SK-N-SH treated with all-trans-retinoic acid at 6 μM for 48 hours (cell line): ENCODE results near the gene SMOC1.

Source experiments
- ATAC-seq: fragments of 200-7000 bp; cut with Tn5 transposase; 3 replicates; pipeline ENCODE4 v1.9.1; 2020; ENCODE audit warnings: mild to moderate bottlenecking, moderate library complexity
- ARNTL ChIP-seq: fragments of 450-650 bp; formaldehyde crosslinking; IDR thresholded peaks from 2 replicates; pipeline ENCODE4 v1.5.0; 2020; ENCODE audit warnings: low read depth, mild to moderate bottlenecking, moderate library complexity, borderline replicate concordance
- BACH2 ChIP-seq: fragments of 250-450 bp; sonication (Bioruptor Pico); IDR thresholded peaks from 2 replicates; pipeline ENCODE4 v1.9.0; 2021; ENCODE audit warnings: mild to moderate bottlenecking, borderline replicate concordance
- CREB5 ChIP-seq: fragments of 250-450 bp; sonication (Bioruptor Pico); IDR thresholded peaks from 2 replicates; pipeline ENCODE4 v1.5.1; 2020; ENCODE audit warnings: low read depth, mild to moderate bottlenecking, moderate library complexity
- CSRNP3 ChIP-seq: fragments of 250-450 bp; sonication (Bioruptor Pico); IDR thresholded peaks from 2 replicates; pipeline ENCODE4 v1.5.1; 2021; ENCODE audit warnings: mild to moderate bottlenecking, moderate library complexity
- ESRRG ChIP-seq: fragments of 250-450 bp; sonication (Bioruptor Pico); IDR thresholded peaks from 2 replicates; pipeline ENCODE4 v1.6.1; 2021; ENCODE audit warnings: mild to moderate bottlenecking
- GLIS3 ChIP-seq: fragments of 250-450 bp; sonication (Bioruptor Pico); IDR thresholded peaks from 2 replicates; pipeline ENCODE4 v1.5.0; 2020; ENCODE audit warnings: mild to moderate bottlenecking, moderate library complexity
- ISL1 ChIP-seq: fragments of 250-450 bp; sonication (Bioruptor Pico); IDR thresholded peaks from 2 replicates; pipeline ENCODE4 v2.1.2; 2022; ENCODE audit warnings: mild to moderate bottlenecking, moderate library complexity
- OSR1 ChIP-seq: fragments of 250-450 bp; sonication (Bioruptor Pico); IDR thresholded peaks from 2 replicates; pipeline ENCODE4 v1.8.0; 2022; ENCODE audit warnings: moderate library complexity, mild to moderate bottlenecking, inconsistent platforms
- PPARA ChIP-seq: fragments of 250-450 bp; sonication (Bioruptor Pico); IDR thresholded peaks from 2 replicates; pipeline ENCODE4 v1.5.0; 2020; ENCODE audit warnings: mild to moderate bottlenecking, borderline replicate concordance
- RARB ChIP-seq: fragments of 250-450 bp; sonication (Bioruptor Pico); IDR thresholded peaks from 2 replicates; pipeline ENCODE4 v1.8.0; 2021; ENCODE audit warnings: mild to moderate bottlenecking, moderate library complexity
- SNAI2 ChIP-seq: fragments of 250-450 bp; sonication (Bioruptor Pico); IDR thresholded peaks from 2 replicates; pipeline ENCODE4 v1.5.0; 2020; ENCODE audit warnings: mild to moderate bottlenecking, moderate library complexity
- TCF4 ChIP-seq: fragments of 250-450 bp; sonication (Bioruptor Pico); IDR thresholded peaks from 2 replicates; pipeline ENCODE4 v1.8.0; 2021; ENCODE audit warnings: mild to moderate bottlenecking, moderate library complexity, borderline replicate concordance
- TOX ChIP-seq: fragments of 250-450 bp; sonication (Bioruptor Pico); IDR thresholded peaks from 2 replicates; pipeline ENCODE4 v1.8.0; 2021; ENCODE audit warnings: mild to moderate bottlenecking, moderate library complexity, borderline replicate concordance
- TSHZ2 ChIP-seq: fragments of 250-450 bp; sonication (Bioruptor Pico); IDR thresholded peaks from 2 replicates; pipeline ENCODE4 v1.5.0; 2020; ENCODE audit warnings: mild to moderate bottlenecking, moderate library complexity
- ZC3H10 ChIP-seq: fragments of 250-450 bp; sonication (Bioruptor Pico); IDR thresholded peaks from 2 replicates; pipeline ENCODE4 v1.5.1; 2021; ENCODE audit warnings: mild to moderate bottlenecking, moderate library complexity
- ZFP3 ChIP-seq: fragments of 250-450 bp; sonication (Bioruptor Pico); IDR thresholded peaks from 2 replicates; pipeline ENCODE4 v1.5.0; 2020; ENCODE audit warnings: mild to moderate bottlenecking, moderate library complexity
- ZFP30 ChIP-seq: fragments of 450-650 bp; formaldehyde crosslinking; IDR thresholded peaks from 2 replicates; pipeline ENCODE4 v1.5.0; 2022; ENCODE audit warnings: mild to moderate bottlenecking, moderate library complexity
- ZNF565 ChIP-seq: fragments of 450-650 bp; formaldehyde crosslinking; conservative IDR thresholded peaks from 2 replicates; pipeline ENCODE4 v1.5.0; 2020; ENCODE audit warnings: low read depth, mild to moderate bottlenecking, moderate library complexity
- ZNF70 ChIP-seq: fragments of 450-650 bp; formaldehyde crosslinking; IDR thresholded peaks from 2 replicates; pipeline ENCODE4 v1.5.0; 2020; ENCODE audit warnings: mild to moderate bottlenecking, moderate library complexity
- ZNF8 ChIP-seq: fragments of 450-650 bp; formaldehyde crosslinking; IDR thresholded peaks from 2 replicates; pipeline ENCODE4 v1.5.0; 2020; ENCODE audit warnings: mild to moderate bottlenecking, moderate library complexity
- TF ChIP-seq, protein P1 (sequence below): fragments of 250-450 bp; sonication (Bioruptor Pico); IDR thresholded peaks from 2 replicates; pipeline ENCODE4 v1.8.0; 2021; ENCODE audit warnings: low read depth, mild to moderate bottlenecking, moderate library complexity, borderline replicate concordance

SMOC1 gene

DNA sequence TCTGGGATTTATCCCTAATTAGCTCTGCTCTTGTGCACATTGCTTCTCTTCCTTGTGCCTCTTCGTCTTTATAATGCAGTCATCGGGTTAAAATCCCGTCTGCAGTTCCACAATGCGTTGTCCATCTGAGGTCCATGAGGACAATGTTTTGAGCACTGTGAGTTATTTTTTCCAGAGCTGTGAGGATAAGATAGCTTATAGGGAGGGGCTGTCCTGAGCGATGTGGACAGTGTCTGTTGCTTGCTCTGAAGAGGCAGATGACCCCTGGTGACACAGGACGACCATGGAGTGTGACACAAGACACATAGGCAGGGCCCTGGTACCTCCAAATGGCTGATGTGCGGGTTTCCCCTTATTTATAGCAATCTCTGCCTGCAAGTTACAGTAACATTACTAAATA is 132.5 kb downstream of the SMOC1 start:
- no peak for TF ChIP-seq TOX
- TF ChIP-seq RARB (CRISPR knock-in tag), result no peak
- no peak for TF ChIP-seq PPARA
- no peak for TF ChIP-seq GLIS3 (CRISPR knock-in tag)
- no peak for TF ChIP-seq CSRNP3 (CRISPR knock-in tag)
- TF ChIP-seq ESRRG (CRISPR knock-in tag), result no peak
- TF ChIP-seq ZNF565, result no peak
- TF ChIP-seq BACH2 (CRISPR knock-in tag), result no peak
- TF ChIP-seq ARNTL (CRISPR knock-in tag), result no peak

GRCh38 chr14:70013271-70013873 is 134.2 kb downstream of the SMOC1 start:
- TF ChIP-seq OSR1 (CRISPR knock-in tag) (no peak), ZFP30 (CRISPR knock-in tag) (no peak), ZNF8 (no peak), ESRRG (CRISPR knock-in tag) (no peak), CREB5 (CRISPR knock-in tag) (no peak), TSHZ2 (CRISPR knock-in tag) (no peak), PPARA (no peak), ZC3H10 (CRISPR knock-in tag) (no peak), SNAI2 (CRISPR knock-in tag) (no peak), GLIS3 (CRISPR knock-in tag) (no peak), CSRNP3 (CRISPR knock-in tag) (no peak), ZNF70 (CRISPR knock-in tag) (no peak), TOX (no peak), ISL1 (CRISPR knock-in tag) (no peak), TCF4 (no peak), ZFP3 (no peak), BACH2 (CRISPR knock-in tag) (no peak)
- TF ChIP-seq, protein P1, sequence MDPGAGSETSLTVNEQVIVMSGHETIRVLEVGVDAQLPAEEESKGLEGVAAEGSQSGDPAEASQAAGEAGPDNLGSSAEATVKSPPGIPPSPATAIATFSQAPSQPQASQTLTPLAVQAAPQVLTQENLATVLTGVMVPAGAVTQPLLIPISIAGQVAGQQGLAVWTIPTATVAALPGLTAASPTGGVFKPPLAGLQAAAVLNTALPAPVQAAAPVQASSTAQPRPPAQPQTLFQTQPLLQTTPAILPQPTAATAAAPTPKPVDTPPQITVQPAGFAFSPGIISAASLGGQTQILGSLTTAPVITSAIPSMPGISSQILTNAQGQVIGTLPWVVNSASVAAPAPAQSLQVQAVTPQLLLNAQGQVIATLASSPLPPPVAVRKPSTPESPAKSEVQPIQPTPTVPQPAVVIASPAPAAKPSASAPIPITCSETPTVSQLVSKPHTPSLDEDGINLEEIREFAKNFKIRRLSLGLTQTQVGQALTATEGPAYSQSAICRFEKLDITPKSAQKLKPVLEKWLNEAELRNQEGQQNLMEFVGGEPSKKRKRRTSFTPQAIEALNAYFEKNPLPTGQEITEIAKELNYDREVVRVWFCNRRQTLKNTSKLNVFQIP (CRISPR knock-in tag), result no peak
- ATAC-seq, result no peak

More for the DNA sequence above, 132.5 kb downstream of the SMOC1 start:
- ATAC-seq, result no peak

GRCh38 chr14:70014406-70015095 is 135.3 kb downstream of the SMOC1 start:
- no peak for ATAC-seq
- TF ChIP-seq CREB5 (CRISPR knock-in tag), result no peak
- TF ChIP-seq, protein P1 (CRISPR knock-in tag), result no peak
- TF ChIP-seq TSHZ2 (CRISPR knock-in tag), result no peak
- TF ChIP-seq ZC3H10 (CRISPR knock-in tag), result no peak
- no peak for TF ChIP-seq ZNF565
- no peak for TF ChIP-seq ZNF70 (CRISPR knock-in tag)
